ENCODE measurements around the gene SEC24D.

SEC24D gene

GRCh38 chr4:118752551-118752950 is 83.4 kb downstream of the SEC24D start:
- no peak for DNase-seq (ENCODE audit: low read depth)

DNA sequence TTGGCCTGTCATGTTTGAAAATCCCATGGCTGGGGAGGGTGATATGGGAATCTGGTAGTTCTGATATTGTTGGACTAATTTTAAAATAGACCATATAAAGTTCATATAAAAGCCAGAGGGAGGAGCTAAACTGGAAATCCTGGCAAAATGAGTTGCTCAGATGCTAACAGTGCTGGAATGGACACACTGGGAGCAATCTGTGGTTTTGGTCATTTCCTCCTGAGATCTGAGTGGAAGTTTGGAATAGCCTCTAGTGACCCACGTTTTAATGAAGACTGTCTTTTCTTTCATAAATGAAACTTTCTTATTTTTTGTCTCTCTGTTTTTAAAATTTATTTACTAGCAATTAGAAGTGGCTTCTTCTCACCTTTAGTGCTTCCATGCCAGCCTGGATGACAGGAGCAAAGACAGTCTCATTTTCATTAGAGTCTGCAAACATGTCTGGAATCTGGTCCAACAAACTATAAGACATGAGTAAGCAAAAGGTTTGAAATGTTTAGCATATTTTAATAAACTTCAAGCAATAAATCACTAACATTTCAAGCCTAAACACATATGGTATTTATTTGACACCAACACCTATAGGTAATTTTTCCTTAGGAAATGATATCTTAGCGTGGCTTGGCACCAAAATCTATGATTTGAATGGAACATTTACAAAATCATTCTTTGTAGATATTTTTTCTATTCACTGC is 84.2 kb downstream of the SEC24D start:
- no peak for DNase-seq (ENCODE audit: low read depth)

DNA sequence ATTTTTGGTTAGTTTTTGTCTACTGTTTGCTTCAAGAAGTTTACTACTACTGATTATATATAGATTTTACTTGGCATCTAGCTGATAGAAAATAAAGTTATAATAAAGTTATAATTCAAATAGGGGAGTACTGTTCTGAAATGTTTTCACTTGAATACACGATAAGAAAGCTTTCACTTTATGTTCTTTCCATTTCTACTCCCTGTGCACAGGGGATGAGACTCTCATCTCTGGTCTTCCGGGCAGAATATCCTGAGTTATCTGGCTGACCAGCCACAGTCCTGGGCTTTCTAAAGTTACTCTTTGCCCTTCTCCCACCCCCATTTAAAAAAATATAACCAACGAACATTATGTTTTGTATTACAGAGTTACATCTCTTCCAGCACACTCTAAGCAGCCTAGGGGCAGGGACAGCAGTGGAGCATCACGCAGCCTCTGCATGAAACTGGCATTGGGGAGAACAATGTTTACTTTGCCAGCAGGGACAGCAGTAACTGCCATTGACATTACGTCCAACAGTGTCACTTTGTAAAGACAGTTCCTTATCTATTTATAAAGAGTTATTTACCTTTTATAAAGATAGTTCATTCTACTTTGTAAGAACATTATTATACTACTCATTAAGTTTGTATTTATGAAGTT is 86.5 kb downstream of the SEC24D start:
- no peak for DNase-seq (ENCODE audit: low read depth)

DNA sequence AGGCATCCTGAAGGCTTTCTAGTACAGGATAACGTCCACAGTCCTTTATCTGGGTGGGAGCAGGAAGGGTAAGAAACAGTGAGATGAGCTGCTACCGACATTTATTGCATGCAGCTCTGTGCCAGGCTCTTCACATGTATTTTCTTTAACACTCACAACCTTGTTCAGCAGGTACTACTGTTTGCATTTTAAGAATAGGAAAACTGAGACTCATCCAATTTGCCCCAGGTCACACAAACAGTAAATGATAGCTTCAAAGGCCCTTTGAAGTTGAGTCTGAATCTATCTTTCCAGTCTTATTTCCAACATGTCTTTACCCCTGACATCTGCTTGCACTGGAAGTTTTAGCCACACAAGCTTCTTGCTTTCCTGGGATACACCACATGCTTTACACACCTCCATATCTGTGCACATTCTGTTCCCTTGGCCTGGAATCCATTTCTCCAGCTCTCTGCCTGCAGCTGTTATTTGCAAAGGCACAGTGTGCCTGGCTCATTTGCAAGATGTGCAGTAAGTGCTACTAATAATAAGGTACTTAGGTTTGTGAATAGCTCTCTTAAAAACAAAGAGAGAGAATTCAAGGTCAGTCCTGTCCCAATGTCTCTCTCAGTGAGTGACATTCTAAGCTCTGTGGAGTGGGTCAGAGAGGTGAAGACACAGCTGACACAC is 89.5 kb downstream of the SEC24D start:
- no peak for DNase-seq (ENCODE audit: low read depth)

GRCh38 chr4:118745357-118745756 is 90.6 kb downstream of the SEC24D start:
- no peak for DNase-seq (ENCODE audit: low read depth)

GRCh38 chr4:118743867-118744266 is 92.1 kb downstream of the SEC24D start:
- DNase-seq (ENCODE audit: low read depth) = no peak

DNA sequence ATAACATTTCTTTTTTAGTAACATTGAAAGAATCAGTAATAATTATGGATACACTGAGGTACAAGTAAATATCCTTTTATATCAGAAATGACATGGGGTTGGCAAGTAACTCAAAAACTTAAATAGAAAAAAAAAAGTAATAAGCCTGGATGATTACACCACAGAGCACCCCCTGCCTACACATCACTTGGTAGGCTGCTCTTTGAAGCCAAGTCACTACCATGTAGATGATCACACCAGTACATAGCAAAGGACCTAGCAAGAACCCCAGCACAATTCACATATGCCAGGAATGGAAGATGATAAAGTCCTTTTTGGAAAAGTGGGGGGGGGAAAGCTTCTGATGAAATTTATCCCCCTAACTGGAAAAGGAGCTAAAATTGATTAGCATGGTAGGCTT is 93.9 kb downstream of the SEC24D start:
- DNase-seq (ENCODE audit: low read depth) = no peak

DNA sequence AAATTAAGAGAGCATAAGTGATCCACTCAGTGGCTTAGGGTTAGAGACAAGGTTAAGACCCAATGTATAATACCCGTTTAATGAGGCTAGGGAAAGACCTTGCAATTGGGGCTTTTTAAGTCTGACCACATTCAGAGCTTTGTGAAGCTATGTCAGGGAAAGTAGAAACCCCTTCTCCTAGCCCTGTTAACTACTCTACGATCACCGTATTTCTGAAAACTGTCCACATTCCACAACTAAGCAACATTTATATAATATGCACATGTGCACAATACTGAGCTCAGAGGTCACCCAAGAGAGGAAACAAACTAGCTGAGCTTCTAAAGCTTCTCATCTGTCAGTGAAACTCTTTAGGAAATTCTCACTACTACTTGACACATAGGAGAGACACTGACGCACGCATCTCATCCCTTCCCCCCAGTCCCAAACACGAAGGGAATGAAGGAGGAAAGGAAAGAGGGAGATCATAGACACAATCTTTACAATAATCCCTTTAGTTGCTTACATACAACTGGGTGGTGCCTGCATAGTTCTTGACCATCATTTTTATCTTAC is 94.5 kb downstream of the SEC24D start:
- no peak for DNase-seq (ENCODE audit: low read depth)

DNA sequence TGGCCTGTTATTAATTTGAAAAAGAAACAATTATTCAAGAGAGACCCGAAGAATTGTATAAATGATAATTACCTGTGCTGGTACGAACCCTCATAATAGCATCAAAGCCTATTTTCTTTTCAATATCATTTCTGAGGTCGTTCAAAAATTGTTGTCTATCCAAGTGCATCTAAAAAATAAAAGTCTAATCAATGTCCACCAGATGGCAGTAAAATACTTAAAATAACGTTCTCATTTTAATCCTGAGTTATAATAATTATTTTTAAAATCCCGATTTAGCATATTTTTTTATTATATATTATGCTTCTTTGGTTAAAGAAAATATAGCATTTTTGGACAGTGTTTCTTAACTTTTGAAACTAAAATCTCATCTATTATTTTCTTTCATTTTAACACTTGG is 95.1 kb downstream of the SEC24D start:
- DNase-seq (ENCODE audit: low read depth) = no peak

DNA sequence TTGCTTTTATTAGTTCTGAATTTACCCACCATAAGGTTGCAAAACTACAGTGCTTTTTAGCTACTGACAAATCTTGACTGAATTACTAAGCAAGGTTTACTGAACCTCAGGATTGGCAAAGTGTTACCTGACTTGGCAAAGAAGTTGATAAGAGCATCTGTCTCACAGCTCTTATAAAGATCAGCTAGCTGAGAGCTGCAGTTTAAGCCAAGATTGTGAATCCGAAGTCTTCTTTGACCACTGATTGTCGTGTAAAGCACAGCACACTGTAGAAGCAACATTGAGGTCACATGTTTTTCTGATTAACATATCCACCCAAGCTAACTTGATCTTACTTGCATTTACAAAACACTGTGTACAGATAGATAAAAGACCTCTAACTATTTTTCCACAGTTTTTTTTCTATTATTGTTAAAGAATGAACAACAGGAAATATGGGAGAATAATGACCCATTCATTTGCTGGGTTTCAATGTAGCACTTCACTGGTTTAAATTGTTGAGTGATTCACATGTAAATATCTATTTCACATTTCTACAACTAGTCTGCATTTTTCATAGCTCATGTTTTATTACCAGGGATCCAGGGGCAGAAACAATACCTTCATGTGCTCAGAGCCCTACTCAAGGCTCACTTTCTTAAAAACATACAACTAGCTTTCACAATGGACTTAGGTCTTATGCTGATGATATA is 96.8 kb downstream of the SEC24D start:
- no peak for DNase-seq (ENCODE audit: low read depth)

- no peak for DNase-seq (ENCODE audit: low read depth)
These were observed 97.8 kb downstream of the SEC24D start for GRCh38 chr4:118738090-118738489.

DNA sequence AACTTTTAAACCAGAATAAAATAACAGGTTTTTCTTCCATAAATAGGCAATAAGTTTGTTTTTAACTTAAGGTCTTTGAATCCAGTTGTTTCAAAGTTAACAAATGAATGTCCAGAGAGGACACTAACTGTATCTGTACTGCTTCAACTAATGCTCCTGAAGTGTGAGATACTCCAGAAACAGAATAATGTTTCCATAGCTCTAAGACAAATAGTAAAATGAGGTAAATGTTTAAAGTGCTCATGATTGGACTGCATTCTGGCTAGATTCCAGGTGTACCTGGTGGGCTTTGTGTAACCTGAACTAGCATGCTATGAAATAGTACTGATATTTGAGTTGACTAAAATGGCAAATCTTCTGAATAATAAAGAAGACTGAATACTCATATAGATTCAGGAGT is 99.0 kb downstream of the SEC24D start:
- DNase-seq (ENCODE audit: low read depth) = no peak

DNA sequence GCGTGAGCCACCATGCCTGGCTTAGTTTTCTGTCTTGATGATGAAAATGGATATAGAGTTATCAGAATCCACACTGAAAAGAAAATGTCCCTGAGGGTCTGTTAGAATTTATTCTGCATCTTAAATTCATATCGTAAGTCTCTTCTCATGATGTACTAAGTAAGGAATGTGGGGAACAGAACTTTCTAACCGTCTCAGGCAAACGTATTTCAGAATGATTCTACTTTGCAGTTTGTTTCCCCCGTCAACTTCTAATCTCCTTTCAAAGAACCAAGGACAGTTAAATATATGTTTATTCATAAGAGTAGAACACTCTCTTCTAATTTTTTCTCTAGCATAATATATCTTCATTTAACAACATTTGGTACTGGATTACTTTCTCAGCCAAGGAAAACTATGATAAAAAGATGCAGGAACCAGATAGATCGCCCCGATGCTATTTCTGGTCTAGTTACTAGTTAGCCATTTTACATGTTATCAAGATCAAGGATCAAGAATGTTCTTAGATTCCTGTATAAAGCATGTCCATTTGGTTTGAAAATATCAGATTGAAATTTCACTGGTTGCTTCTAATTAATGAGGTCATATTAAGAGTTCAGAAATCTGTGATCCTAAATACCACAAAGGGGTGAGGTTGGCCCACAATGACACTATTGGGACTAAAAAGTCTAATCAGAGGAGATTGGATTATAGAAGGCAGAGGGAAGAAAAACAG is 101.3 kb downstream of the SEC24D start:
- DNase-seq (ENCODE audit: low read depth) = no peak

GRCh38 chr4:118732591-118733330 is 103.2 kb downstream of the SEC24D start:
- DNase-seq (ENCODE audit: low read depth) = no peak

DNA sequence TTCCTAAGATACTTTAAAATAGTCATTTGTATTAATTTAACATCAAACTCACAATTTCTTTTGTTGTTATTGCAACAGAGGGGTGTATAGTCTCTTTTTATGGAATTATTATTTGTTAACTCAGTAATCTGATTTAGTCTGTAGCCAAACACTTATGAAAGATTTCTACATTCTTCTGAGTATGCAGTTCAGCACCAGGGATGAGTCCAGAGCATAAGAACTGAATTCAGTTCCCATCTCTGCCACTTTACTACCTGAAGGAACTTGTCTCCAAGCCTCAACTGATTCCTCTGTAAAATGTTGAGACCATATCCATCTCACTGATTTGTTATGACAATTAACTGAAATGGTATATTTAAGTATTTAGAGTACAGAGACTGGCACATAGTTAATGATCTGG is 105.2 kb downstream of the SEC24D start:
- no peak for DNase-seq (ENCODE audit: low read depth)

DNA sequence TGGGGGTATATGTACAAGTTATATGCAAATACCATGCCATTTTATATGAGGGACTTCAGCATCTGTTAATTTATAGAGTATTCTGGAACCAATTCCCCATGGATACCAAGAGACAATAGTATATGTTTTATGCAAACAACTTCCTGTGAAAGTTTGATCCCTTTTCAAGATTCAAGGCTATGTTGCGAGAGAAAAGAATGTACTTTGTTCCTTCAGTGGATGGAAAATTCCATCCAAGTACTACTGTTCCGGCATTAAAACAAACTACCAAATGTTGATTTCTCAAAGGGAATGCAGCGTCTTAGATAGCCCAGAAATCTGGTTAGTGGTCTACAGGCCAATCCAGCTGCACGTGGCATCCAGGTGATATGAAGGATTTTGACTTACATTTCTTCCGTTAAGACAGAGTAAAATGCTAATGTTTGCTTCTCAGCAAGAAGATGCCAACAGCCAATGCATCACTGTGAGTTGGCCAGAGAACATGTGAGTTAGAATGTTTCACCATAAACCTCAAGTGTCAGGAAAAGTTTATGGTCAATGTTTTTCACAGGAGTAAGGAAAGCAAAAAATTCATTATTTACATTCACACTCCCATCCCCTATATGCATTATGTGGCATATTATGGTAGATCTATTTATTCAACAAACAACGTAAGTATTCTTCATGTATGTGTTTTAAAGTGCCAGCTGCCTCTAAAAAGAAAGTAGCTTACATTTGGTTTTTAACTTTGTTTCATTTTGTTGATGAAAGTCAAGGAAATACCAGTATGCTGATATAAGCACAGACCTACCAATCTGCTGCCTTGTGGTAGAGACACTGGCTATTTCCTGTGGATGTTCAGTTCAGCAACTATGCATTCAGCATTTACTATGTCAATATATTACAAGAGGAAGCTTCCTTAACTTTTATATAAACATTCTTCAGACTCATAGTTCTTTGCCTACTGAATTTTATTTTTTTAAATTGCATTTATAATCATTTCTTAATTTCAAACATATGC is 106.3 kb downstream of the SEC24D start:
- no peak for DNase-seq (ENCODE audit: low read depth)

DNA sequence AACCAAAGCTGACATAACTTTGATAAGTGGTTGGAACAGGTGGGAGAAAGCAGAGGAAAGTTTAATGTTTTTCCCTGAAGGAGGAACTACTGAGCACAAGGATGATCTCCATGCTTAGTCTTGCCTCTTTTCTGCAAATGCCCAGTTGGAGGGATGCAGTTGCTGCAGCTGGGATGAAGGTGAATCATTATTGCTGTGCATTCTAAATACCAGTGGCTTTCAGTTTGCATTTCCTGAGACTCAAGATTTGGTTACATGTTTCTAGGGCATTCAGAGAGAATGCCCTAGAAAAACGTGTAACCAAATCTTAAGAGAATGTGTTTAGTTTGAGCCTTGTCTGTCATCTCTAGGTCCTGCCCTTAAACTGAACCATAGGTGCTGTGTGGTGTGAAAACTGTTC is 108.6 kb downstream of the SEC24D start:
- DNase-seq (ENCODE audit: low read depth) = no peak

GRCh38 chr4:118723369-118723768 is 112.6 kb downstream of the SEC24D start:
- DNase-seq (ENCODE audit: low read depth) = no peak

GRCh38 chr4:118721752-118722151 is 114.2 kb downstream of the SEC24D start:
- DNase-seq (ENCODE audit: low read depth) = no peak
